Testis (tissue), 2 donors: ENCODE results near the gene PDIK1L.

Source experiments
- CTCF ChIP-seq, 3 experiments: fragments of 450-650 bp in 2 of 3; fragments of 200-600 bp in 1 of 3; sonication (generic) in 1 of 3; IDR thresholded peaks; one replicate each; pipeline ENCODE4 v1.5.1; 2016 to 2019; ENCODE audit warnings: antibody characterized with exemption in 3 of 3, mild to moderate bottlenecking in 2 of 3, moderate library complexity in 1 of 3
- POLR2A ChIP-seq: fragments of 450-650 bp; IDR thresholded peaks from one replicate; pipeline ENCODE4 v1.6.1; 2017; ENCODE audit warnings: antibody characterized with exemption, mild to moderate bottlenecking, moderate library complexity

- TF ChIP-seq CTCF (IDR thresholded peaks at IDR 0.05), result no peak
- TF ChIP-seq POLR2A, result no peak
These were observed 26.8 kb upstream of the PDIK1L start for GRCh38 chr1:26084844-26085243.
